ENCODE data around the gene GUCY1A2. TPM values are rescaled to one million over a fixed set of nuclear protein-coding genes. Genes with fewer than 3 reads are reported as not detected.

Gene GUCY1A2
- total RNA-seq, 1 donor from 2014 or later, result 17.8 TPM

- Mint-ChIP-seq H3K4me1 (ENCODE audit: low read depth, unreplicated experiment) (peaks cover 21% of the 10 kb centered on the region), H3K27ac (ENCODE audit: unreplicated experiment) (no peak overlapping the region), H3K36me3 (ENCODE audit: low read depth, unreplicated experiment) (no peaks in the 10 kb centered on the region), H3K9me3 (ENCODE audit: unreplicated experiment) (no peaks in the 10 kb centered on the region), H3K4me3 (ENCODE audit: unreplicated experiment) (no peak overlapping the region), H3K27me3 (ENCODE audit: low read depth, unreplicated experiment) (no peaks in the 10 kb centered on the region)
- DNase-seq (ENCODE audit: low read depth), result no peak
- Histone ChIP-seq H4K20me1 (ENCODE audit: insufficient read depth, low read length) (no peaks in the 10 kb centered on the region), H3K27me3 (ENCODE audit: insufficient read depth, low read length) (no peaks in the 10 kb centered on the region), H3K9ac (ENCODE audit: low read length) (no peak overlapping the region), H3K4me1 (ENCODE audit: insufficient read depth, low read length) (no peaks in the 10 kb centered on the region), H3K36me3 (ENCODE audit: insufficient read depth, low read length) (no peaks in the 10 kb centered on the region), H3K9me3 (ENCODE audit: insufficient read depth, low read depth, low read length) (no peaks in the 10 kb centered on the region), H3K27ac (ENCODE audit: low read depth, low read length) (no peak overlapping the region), H3K4me3 (ENCODE audit: insufficient read depth, low read depth, low read length) (no peak overlapping the region), H3K4me2 (ENCODE audit: low read length) (no peak overlapping the region), H3K79me2 (ENCODE audit: insufficient read depth, low read length) (no peaks in the 10 kb centered on the region), H2AFZ (ENCODE audit: low read depth, low read length) (no peak overlapping the region)
- FAIRE-seq, result no peak
- TF ChIP-seq EZH2 (IDR thresholded peaks at IDR 0.05; ENCODE audit: insufficient read depth, low read length), result no peak
Measured at GRCh38 chr11:107009190-107009589, 9.1 kb downstream of the GUCY1A2 start.

- Histone ChIP-seq H3K9ac (ENCODE audit: low read length) (no peak overlapping the region), H3K79me2 (ENCODE audit: insufficient read depth, low read length) (no peaks in the 10 kb centered on the region), H3K4me2 (ENCODE audit: low read length) (no peak overlapping the region), H3K9me3 (ENCODE audit: insufficient read depth, low read depth, low read length) (no peaks in the 10 kb centered on the region), H4K20me1 (ENCODE audit: insufficient read depth, low read length) (no peaks in the 10 kb centered on the region), H3K36me3 (ENCODE audit: insufficient read depth, low read length) (no peaks in the 10 kb centered on the region), H3K4me3 (ENCODE audit: insufficient read depth, low read depth, low read length) (no peak overlapping the region), H3K4me1 (ENCODE audit: insufficient read depth, low read length) (no peaks in the 10 kb centered on the region), H3K27ac (ENCODE audit: low read depth, low read length) (no peak overlapping the region), H3K27me3 (ENCODE audit: insufficient read depth, low read length) (no peaks in the 10 kb centered on the region), H2AFZ (ENCODE audit: low read depth, low read length) (no peak overlapping the region)
- TF ChIP-seq EZH2 (IDR thresholded peaks at IDR 0.05; ENCODE audit: insufficient read depth, low read length) (no peak), CTCF (IDR thresholded peaks at IDR 0.05; ENCODE audit: insufficient read depth, low read depth, low read length) (no peak)
- Mint-ChIP-seq H3K4me3 (ENCODE audit: unreplicated experiment) (no peak overlapping the region), H3K27me3 (ENCODE audit: low read depth, unreplicated experiment) (no peaks in the 10 kb centered on the region), H3K4me1 (ENCODE audit: low read depth, unreplicated experiment) (peaks cover 10% of the 10 kb centered on the region), H3K9me3 (ENCODE audit: unreplicated experiment) (no peaks in the 10 kb centered on the region), H3K36me3 (ENCODE audit: low read depth, unreplicated experiment) (no peaks in the 10 kb centered on the region), H3K27ac (ENCODE audit: unreplicated experiment) (no peak overlapping the region)
- peak; percentile 30 for DNase-seq (ENCODE audit: low read depth)
- no peak for FAIRE-seq
Measured at GRCh38 chr11:107006076-107006833, 12.0 kb downstream of the GUCY1A2 start.

GRCh38 chr11:106999196-106999595 lies 19.1 kb downstream of the GUCY1A2 start:
- no peaks in the 10 kb centered on the region for H3K9me3 Mint-ChIP-seq (ENCODE audit: unreplicated experiment)
- no peaks in the 10 kb centered on the region for H3K27me3 ChIP-seq (ENCODE audit: insufficient read depth, low read length)
- H3K4me1 ChIP-seq (ENCODE audit: insufficient read depth, low read length), result no peaks in the 10 kb centered on the region
- peak overlapping the region; percentile 7 for H3K27ac ChIP-seq (ENCODE audit: low read depth, low read length)
- peaks cover 25% of the 10 kb centered on the region for H3K4me1 Mint-ChIP-seq (ENCODE audit: low read depth, unreplicated experiment)
- H3K4me3 ChIP-seq (ENCODE audit: insufficient read depth, low read depth, low read length), result no peak overlapping the region
- TF ChIP-seq CTCF (IDR thresholded peaks at IDR 0.05; ENCODE audit: insufficient read depth, low read depth, low read length) (no peak), EZH2 (IDR thresholded peaks at IDR 0.05; ENCODE audit: insufficient read depth, low read length) (no peak)
- no peak for FAIRE-seq
- peak overlapping the region; percentile 93 for H3K27ac Mint-ChIP-seq (ENCODE audit: unreplicated experiment)
- no peaks in the 10 kb centered on the region for H3K9me3 ChIP-seq (ENCODE audit: insufficient read depth, low read depth, low read length)
- H4K20me1 ChIP-seq (ENCODE audit: insufficient read depth, low read length), result no peaks in the 10 kb centered on the region
- no peak overlapping the region for H3K9ac ChIP-seq (ENCODE audit: low read length)
- no peak overlapping the region for H3K4me3 Mint-ChIP-seq (ENCODE audit: unreplicated experiment)
- H2AFZ ChIP-seq (ENCODE audit: low read depth, low read length), result no peak overlapping the region
- no peaks in the 10 kb centered on the region for H3K36me3 Mint-ChIP-seq (ENCODE audit: low read depth, unreplicated experiment)
- no peaks in the 10 kb centered on the region for H3K79me2 ChIP-seq (ENCODE audit: insufficient read depth, low read length)
- no peak overlapping the region for H3K4me2 ChIP-seq (ENCODE audit: low read length)
- H3K27me3 Mint-ChIP-seq (ENCODE audit: low read depth, unreplicated experiment), result no peaks in the 10 kb centered on the region
- H3K36me3 ChIP-seq (ENCODE audit: insufficient read depth, low read length), result no peaks in the 10 kb centered on the region
- peak; percentile 13 for DNase-seq (ENCODE audit: low read depth)

All from astrocyte (in vitro differentiated cells and primary cell).